Osteoblast (primary cell): ENCODE data around the gene UTP18. TPM values are rescaled to one million over a fixed set of nuclear protein-coding genes. Genes with fewer than 3 reads are reported as not detected.
"Not testable (repeated sequence)": the region's sequence is repeated elsewhere in the genome, so short reads cannot be mapped to it uniquely, and the experiment has no call there.

Source experiments
- DNase-seq: peaks from one replicate; pipeline ENCODE4 v3.0.0; 2011; ENCODE audit warnings: low spot score, mixed read lengths; ENCODE audit not compliant: insufficient read length; ENCODE audit errors: missing footprints
- H2AFZ ChIP-seq: 2 replicates; pipeline ENCODE4 v1.6.0; 2011; ENCODE audit warnings: mild to moderate bottlenecking, low read length
- H3K27ac ChIP-seq: 2 replicates; pipeline ENCODE4 v1.5.1; 2011; ENCODE audit warnings: mild to moderate bottlenecking, low read depth, low read length, moderate library complexity
- H3K27me3 ChIP-seq: 2 replicates; pipeline ENCODE4 v1.6.0; 2012; ENCODE audit warnings: mild to moderate bottlenecking, control low read depth, inconsistent platforms, low read length, moderate library complexity; ENCODE audit not compliant: insufficient read depth
- H3K36me3 ChIP-seq: 2 replicates; pipeline ENCODE4 v1.5.1; 2011; ENCODE audit warnings: mild to moderate bottlenecking, low read length, control low read depth, moderate library complexity; ENCODE audit not compliant: insufficient read depth
- H3K4me1 ChIP-seq: 2 replicates; pipeline ENCODE4 v1.5.1; 2011; ENCODE audit warnings: mild to moderate bottlenecking, low read length, control low read depth, moderate library complexity; ENCODE audit not compliant: insufficient read depth
- H3K4me2 ChIP-seq: 2 replicates; pipeline ENCODE4 v1.6.0; 2011; ENCODE audit warnings: mild to moderate bottlenecking, low read length; ENCODE audit not compliant: insufficient read depth
- H3K4me3 ChIP-seq: fragments of 200-600 bp; sonication (generic); 3 replicates; pipeline ENCODE4 v1.5.1; 2012; ENCODE audit warnings: mild to moderate bottlenecking, low read length, inconsistent platforms; ENCODE audit not compliant: insufficient read depth
- H3K79me2 ChIP-seq: 2 replicates; pipeline ENCODE4 v1.6.0; 2012; ENCODE audit warnings: mild to moderate bottlenecking, low read length, control low read depth, inconsistent platforms; ENCODE audit not compliant: insufficient read depth
- H3K9me3 ChIP-seq: 2 replicates; pipeline ENCODE4 v1.5.1; 2011; ENCODE audit warnings: low read depth, low read length, control low read depth
- H4K20me1 ChIP-seq: 2 replicates; pipeline ENCODE4 v1.6.0; 2012; ENCODE audit warnings: mild to moderate bottlenecking, low read length, control low read depth; ENCODE audit not compliant: insufficient read depth
- total RNA-seq: library from RNA; depleted of rRNA; stranded (reverse); fragments of >200 nt; gene quantifications from 2 replicates; pipeline ENCODE4 v1.2.3, GENCODE V29; 2012
- TF ChIP-seq, protein P1 (sequence below): IDR thresholded peaks from 2 replicates; pipeline ENCODE4 v1.5.1; 2011; ENCODE audit warnings: mild to moderate bottlenecking, low read depth, low read length, moderate library complexity; ENCODE audit errors: extremely low read depth

UTP18 gene
- total RNA-seq, 1 donor: 38.0 TPM

DNA sequence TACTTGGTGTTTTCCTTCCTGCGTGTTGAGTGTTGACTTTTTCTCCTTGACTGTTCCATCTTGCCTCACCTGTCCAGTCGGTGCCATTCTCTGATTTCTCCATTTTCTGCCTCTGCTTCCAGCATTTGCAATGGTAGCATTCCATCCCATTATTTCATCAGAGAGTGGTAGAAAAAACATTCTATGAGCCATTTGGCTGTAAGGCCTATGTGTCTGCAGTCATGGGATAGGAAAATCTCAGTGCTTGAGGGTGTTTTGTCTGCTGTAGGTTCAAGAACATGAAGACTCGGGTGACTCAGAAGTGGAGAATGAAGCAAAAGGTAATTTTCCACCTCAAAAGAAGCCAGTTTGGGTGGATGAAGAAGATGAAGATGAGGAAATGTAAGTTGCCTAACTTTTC lies 2.7 kb downstream of the UTP18 start:
- Histone ChIP-seq H3K27ac (peak overlapping the region; percentile 3), H4K20me1 (peaks cover 24% of the 10 kb centered on the region), H3K79me2 (peaks cover 84% of the 10 kb centered on the region), H3K4me3 (no peak overlapping the region), H3K4me1 (peaks cover 18% of the 10 kb centered on the region), H3K27me3 (no peaks in the 10 kb centered on the region), H3K4me2 (no peak overlapping the region), H3K36me3 (peaks cover 37% of the 10 kb centered on the region), H3K9me3 (no peaks in the 10 kb centered on the region), H2AFZ (no peak overlapping the region)
- no peak for DNase-seq
- TF ChIP-seq, protein P1, sequence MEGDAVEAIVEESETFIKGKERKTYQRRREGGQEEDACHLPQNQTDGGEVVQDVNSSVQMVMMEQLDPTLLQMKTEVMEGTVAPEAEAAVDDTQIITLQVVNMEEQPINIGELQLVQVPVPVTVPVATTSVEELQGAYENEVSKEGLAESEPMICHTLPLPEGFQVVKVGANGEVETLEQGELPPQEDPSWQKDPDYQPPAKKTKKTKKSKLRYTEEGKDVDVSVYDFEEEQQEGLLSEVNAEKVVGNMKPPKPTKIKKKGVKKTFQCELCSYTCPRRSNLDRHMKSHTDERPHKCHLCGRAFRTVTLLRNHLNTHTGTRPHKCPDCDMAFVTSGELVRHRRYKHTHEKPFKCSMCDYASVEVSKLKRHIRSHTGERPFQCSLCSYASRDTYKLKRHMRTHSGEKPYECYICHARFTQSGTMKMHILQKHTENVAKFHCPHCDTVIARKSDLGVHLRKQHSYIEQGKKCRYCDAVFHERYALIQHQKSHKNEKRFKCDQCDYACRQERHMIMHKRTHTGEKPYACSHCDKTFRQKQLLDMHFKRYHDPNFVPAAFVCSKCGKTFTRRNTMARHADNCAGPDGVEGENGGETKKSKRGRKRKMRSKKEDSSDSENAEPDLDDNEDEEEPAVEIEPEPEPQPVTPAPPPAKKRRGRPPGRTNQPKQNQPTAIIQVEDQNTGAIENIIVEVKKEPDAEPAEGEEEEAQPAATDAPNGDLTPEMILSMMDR: no peak

DNA sequence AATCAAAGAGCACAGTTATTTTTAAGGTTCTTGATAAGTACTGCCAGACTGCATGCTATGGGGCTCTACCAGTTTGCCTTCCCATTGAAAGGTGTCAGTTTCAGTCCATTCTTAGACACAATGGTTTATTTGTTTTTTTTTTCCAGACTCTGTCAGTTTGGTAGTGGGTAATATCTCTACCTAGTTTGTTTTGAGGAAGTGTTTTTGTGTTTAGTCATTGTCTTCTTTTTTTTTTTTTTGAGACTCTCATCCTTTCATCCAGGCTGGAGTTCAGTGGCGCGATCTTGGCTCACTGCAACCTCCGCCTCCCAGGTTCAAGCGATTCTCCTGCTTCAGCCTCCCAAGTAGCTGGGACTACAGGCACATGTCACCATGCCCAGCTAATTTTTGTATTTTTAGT lies 4.1 kb downstream of the UTP18 start:
- not testable (repeated sequence) for H3K4me1 ChIP-seq, H3K4me2 ChIP-seq, H2AFZ ChIP-seq, H3K27ac ChIP-seq, H3K27me3 ChIP-seq, H3K4me3 ChIP-seq, DNase-seq, H3K9me3 ChIP-seq
- peaks cover 51% of the 10 kb centered on the region for H3K36me3 ChIP-seq
- H4K20me1 ChIP-seq: peaks cover 16% of the 10 kb centered on the region
- H3K79me2 ChIP-seq: peaks cover 82% of the 10 kb centered on the region

DNA sequence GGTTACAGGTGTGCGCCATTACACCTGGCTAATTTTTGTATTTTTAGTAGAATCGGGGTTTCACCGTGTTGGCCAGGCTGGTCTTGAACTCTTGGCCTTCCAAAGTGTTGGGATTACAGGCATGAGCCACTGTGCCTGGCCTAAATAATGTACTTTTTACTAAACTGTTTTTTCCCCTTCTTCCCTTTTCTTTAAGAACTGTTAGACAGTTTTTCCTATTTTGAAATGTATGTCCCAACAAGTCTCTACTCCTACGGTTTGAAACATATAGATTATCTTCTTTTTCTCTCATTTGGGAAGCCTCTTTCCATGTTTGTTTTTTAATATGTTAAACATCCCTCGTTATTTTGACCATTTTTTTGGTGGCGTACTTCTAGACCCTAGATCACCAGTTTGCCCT lies 9.6 kb downstream of the UTP18 start:
- no peaks in the 10 kb centered on the region for H3K27me3 ChIP-seq
- H4K20me1 ChIP-seq: peaks cover 10% of the 10 kb centered on the region
- peaks cover 3% of the 10 kb centered on the region for H3K4me1 ChIP-seq
- peaks cover 47% of the 10 kb centered on the region for H3K36me3 ChIP-seq
- DNase-seq: no peak
- no peaks in the 10 kb centered on the region for H3K9me3 ChIP-seq
- H3K4me2 ChIP-seq: no peak overlapping the region
- H3K79me2 ChIP-seq: peaks cover 60% of the 10 kb centered on the region
- no peak overlapping the region for H2AFZ ChIP-seq
- TF ChIP-seq, protein P1: no peak
- no peak overlapping the region for H3K4me3 ChIP-seq
- H3K27ac ChIP-seq: no peak overlapping the region

DNA sequence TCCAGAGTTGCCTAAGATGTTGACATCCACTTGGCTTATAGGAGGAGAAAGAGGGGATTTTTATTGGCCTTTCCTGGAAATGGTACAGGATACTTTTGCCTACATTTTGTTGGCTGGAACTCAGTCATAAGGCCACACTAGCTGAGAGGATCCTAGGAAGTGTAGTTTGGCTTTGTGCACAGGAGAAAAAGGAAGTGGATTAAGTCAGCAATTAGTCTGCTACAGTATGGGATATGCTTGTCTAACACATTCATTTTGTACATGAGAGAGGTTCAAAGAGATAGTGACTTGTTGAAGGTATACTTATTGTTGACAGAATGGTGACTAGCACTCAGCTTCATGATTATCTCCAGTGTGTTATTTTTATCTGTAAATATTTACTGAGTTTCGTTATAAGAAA lies 10.3 kb downstream of the UTP18 start:
- TF ChIP-seq, protein P1: no peak
- H3K36me3 ChIP-seq: peaks cover 42% of the 10 kb centered on the region

DNA sequence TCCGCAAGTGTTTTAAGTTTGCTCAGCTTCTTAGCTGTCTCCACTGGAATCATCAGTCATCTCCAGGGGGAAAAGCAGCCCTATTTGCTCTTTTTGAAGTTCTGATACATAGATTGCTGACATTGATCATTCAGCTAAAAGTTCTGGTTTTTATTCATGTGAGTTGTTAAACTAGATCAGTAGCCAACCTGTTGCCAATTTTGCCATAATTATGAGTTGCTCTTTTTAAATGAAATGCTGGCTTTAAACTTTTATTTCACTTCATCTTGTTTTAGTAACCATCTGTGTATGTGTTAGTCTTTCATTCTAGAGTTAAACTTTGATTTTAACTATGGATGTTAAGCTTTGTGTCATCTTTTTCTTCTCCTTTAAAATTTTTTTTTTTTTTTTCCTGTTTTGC lies 12.5 kb downstream of the UTP18 start:
- H4K20me1 ChIP-seq: peaks cover 26% of the 10 kb centered on the region
- TF ChIP-seq, protein P1: no peak
- H2AFZ ChIP-seq: no peak overlapping the region
- H3K27me3 ChIP-seq: no peaks in the 10 kb centered on the region
- H3K9me3 ChIP-seq: no peaks in the 10 kb centered on the region
- no peak overlapping the region for H3K27ac ChIP-seq
- no peak for DNase-seq
- no peak overlapping the region for H3K4me2 ChIP-seq
- peaks cover 14% of the 10 kb centered on the region for H3K4me1 ChIP-seq
- peaks cover 47% of the 10 kb centered on the region for H3K79me2 ChIP-seq
- H3K4me3 ChIP-seq: no peak overlapping the region
- peaks cover 42% of the 10 kb centered on the region for H3K36me3 ChIP-seq

More for the DNA sequence above, 10.3 kb downstream of the UTP18 start:
- DNase-seq: no peak
- peaks cover 55% of the 10 kb centered on the region for H3K79me2 ChIP-seq
- no peak overlapping the region for H3K4me2 ChIP-seq
- peaks cover 8% of the 10 kb centered on the region for H3K4me1 ChIP-seq
- H4K20me1 ChIP-seq: peaks cover 10% of the 10 kb centered on the region
- no peak overlapping the region for H3K4me3 ChIP-seq
- no peaks in the 10 kb centered on the region for H3K27me3 ChIP-seq
- no peak overlapping the region for H3K27ac ChIP-seq
- H2AFZ ChIP-seq: no peak overlapping the region
- H3K9me3 ChIP-seq: no peaks in the 10 kb centered on the region
